ENCODE measurements around the gene MYO16.
A peak's percentile ranks its signal among the peaks of the same experiment; 100 is the strongest.

GRCh38 chr13:109243311-109243951 is 614.0 kb downstream of the MYO16 start:
- TF ChIP-seq, protein P1, sequence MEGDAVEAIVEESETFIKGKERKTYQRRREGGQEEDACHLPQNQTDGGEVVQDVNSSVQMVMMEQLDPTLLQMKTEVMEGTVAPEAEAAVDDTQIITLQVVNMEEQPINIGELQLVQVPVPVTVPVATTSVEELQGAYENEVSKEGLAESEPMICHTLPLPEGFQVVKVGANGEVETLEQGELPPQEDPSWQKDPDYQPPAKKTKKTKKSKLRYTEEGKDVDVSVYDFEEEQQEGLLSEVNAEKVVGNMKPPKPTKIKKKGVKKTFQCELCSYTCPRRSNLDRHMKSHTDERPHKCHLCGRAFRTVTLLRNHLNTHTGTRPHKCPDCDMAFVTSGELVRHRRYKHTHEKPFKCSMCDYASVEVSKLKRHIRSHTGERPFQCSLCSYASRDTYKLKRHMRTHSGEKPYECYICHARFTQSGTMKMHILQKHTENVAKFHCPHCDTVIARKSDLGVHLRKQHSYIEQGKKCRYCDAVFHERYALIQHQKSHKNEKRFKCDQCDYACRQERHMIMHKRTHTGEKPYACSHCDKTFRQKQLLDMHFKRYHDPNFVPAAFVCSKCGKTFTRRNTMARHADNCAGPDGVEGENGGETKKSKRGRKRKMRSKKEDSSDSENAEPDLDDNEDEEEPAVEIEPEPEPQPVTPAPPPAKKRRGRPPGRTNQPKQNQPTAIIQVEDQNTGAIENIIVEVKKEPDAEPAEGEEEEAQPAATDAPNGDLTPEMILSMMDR (IDR thresholded peaks at IDR 0.05), result no peak
- no peak for TF ChIP-seq SMC3 (IDR thresholded peaks at IDR 0.05)
- TF ChIP-seq POLR2A (IDR thresholded peaks at IDR 0.05; ENCODE audit: low read length), result no peak
- TF ChIP-seq HDAC2 (IDR thresholded peaks at IDR 0.05), result no peak
- no peak for TF ChIP-seq HOXA7 (CRISPR knock-in tag; IDR thresholded peaks at IDR 0.05)
- 0 out of 5 replicates have a peak, but pooled peaks of 1 of the 2 experiments have one; percentile 33 for TF ChIP-seq JUN (IDR thresholded peaks at IDR 0.05)
- TF ChIP-seq MAZ (IDR thresholded peaks at IDR 0.05; ENCODE audit: borderline replicate concordance, low read depth, low read length), result no peak
- TF ChIP-seq ZC3H11A (IDR thresholded peaks at IDR 0.05), result no peak
